ENCODE data around the gene TEX53. TPM values are rescaled to one million over a fixed set of nuclear protein-coding genes. Genes with fewer than 3 reads are reported as not detected.
A peak's percentile ranks its signal among the peaks of the same experiment; 100 is the strongest.

TEX53 gene
- polyA plus RNA-seq (ENCODE audit: insufficient read length), result not detected

- DNase-seq, result no peak
Measured at GRCh38 chr9:114657705-114658104, at the start of gene TEX53. Gene TEX53 (minus strand): TSS chr9:114657805. CDS start chr9:114657774, 31 bp downstream.

- no peak for DNase-seq
Measured at GRCh38 chr9:114706711-114707110, 49.1 kb upstream of the TEX53 start.

DNA sequence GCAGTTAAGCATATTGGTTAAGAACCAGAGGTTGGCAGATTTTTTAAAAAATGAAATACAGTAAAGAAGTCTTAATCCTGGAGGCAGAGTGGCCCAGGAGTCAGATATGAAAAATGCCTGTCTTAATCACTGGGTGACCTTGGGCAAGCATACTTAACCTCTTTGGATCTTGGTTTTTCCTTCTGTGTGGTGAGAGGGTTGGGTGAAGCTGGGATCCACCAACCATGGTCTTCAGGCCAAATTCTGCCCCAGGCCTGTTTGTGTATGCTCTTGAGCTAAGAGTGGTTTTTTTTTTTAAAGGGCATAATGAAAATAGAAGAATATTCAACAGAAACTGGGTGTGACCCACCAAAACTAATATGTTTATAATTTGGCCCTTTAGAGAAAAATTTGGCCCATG, 44.4 kb upstream of the TEX53 start:
- no peak for DNase-seq

DNA sequence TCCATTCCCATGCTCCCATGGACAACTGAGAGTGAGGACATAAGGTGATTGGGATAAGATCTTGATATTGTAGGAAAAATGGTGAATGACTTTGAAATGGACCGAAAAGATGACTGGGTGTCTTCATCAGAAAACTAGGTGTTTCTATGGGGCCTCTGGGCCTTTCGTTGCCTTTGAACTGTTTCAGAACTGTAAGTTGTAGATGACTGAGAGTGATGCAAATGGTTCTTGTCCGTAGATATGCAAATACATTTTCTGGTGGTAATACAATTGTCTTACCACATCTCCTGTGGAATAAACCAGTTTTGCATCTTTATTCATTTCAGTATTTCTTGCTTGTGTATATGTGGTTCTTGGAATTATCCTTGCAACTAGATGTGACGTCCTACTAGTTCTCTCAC, 40.3 kb upstream of the TEX53 start:
- DNase-seq, result no peak

GRCh38 chr9:114696814-114697544, 39.4 kb upstream of the TEX53 start:
- no peak for DNase-seq

DNA sequence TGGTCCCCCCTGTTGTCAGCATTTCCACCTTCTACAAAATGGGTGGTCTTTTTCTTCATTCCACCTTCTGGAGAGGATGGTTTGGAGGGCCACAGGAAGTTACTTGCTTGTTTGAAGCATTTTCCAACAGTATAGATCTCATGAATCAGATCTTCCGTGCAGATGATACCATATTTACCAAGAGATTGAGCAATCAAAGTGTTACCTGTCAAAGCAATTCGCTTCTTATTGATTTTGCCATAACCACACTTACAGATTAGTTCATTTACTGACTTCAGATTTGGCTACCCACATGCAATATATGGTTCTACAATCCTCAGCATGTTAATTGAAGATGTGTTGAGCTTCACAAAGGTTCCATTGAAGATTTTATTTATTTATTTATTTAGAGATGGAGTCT, 38.3 kb upstream of the TEX53 start:
- no peak for DNase-seq

- DNase-seq, result no peak
Measured at GRCh38 chr9:114694719-114695269, 37.2 kb upstream of the TEX53 start.

GRCh38 chr9:114694146-114694545, 36.5 kb upstream of the TEX53 start:
- no peak for DNase-seq

DNA sequence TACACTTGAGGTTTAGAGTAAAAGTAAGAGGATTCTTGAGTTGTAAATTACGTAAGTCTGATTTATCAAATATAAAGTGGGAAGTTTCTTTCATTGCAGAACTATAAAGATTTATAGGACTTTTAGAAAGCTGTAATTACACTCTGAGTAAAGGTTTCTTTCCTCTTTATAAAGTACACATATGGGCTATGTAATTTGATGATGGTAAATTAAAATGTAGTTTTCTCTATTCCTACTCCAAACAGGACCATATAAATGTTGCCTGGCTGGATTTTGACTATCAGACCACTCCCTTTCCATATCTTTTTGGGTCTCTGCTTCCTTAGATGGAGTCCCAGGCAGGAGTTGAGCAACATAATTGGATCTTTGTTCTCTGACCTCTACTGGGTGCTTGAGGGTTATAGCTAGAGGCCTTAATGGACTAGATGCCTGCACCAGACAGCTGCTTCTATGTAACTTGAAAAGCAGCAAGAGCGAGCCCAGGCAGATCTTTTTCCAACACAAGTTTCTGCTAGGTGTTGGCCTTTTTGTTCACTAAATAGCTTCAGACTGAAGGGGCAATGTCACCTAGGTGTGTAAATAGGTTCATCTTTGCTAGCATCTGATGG, 35.7 kb upstream of the TEX53 start:
- no peak for DNase-seq

GRCh38 chr9:114691956-114692295, 34.3 kb upstream of the TEX53 start:
- no peak for DNase-seq

GRCh38 chr9:114691046-114691955, 33.7 kb upstream of the TEX53 start:
- DNase-seq, result no peak

DNA sequence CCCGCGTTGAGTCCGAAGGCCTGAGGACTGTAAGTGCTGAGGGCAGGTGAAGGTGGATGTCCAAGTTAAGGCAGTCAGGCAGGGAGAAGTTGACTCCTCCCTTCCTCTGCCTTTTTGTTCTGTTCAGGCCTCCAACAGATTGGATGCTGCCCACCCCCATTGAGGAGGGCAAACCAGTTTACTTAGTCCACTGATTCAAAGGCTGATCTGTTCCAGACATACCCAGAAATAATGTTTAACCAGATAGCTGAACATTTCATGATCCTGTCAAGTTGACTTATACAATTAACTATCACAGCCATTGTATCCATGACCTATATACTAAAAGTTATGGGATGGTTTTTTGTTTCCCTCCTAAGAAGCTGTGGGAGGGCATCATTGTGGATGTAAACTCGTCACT, 32.7 kb upstream of the TEX53 start:
- no peak for DNase-seq

GRCh38 chr9:114689813-114690212, 32.2 kb upstream of the TEX53 start:
- no peak for DNase-seq

DNA sequence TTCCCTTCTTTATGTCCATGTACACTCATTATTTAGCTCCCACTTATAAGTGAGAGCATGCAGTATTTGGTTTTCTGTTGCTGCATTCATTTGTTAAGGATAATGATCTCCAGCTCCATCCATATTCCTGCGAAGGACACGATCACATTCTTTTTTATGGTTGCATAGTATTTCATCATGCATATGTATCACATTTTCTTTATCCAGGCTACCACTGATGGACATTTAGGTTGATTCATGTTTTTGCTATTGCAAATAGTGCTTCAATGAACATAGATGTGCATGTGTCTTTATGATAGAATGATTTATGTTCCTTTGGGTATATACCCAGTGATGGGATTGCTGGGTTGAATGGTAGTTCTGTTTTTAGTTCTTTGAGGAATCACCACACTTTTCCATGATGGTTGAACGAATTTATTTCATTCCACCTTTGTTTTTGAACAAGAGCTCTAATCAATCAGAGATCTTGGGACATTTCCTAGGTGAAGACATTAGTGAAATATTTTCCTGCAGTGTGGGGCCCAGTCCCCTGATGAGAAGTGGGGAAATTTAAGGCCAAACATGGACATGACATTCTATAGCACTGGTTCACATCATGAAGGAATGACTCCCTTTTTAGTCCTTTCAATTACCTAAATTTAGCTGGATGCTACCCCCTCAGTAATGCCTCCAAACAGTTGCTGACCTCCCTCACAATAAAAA, 31.5 kb upstream of the TEX53 start:
- no peak for DNase-seq

GRCh38 chr9:114688379-114688778, 30.8 kb upstream of the TEX53 start:
- no peak for DNase-seq

GRCh38 chr9:114687034-114687433, 29.4 kb upstream of the TEX53 start:
- DNase-seq, result no peak

- no peak for DNase-seq
Measured at GRCh38 chr9:114685951-114686350, 28.3 kb upstream of the TEX53 start.

DNA sequence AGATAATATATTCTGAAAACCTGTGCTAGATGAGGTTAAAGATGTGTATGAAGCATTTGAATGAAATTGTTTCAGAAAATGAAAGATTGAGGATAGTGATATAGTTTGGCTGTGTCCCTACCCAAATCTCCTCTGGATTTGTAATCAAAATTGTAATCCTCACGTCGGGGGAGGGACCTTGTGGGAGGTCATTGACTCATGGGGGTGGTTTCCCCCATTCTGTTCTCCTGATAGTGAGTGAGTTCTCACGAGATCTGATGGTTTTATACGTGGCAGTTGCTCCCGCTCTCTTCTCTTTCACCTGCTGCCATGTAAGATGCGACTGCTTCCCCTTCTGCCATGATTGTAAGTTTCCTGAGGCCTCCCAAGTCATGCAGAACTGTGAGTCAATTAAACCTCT, 26.4 kb upstream of the TEX53 start:
- no peak for DNase-seq

GRCh38 chr9:114682846-114683245, 25.2 kb upstream of the TEX53 start:
- DNase-seq, result no peak

- DNase-seq, result peak; percentile 36
Measured at GRCh38 chr9:114681594-114682332, 24.2 kb upstream of the TEX53 start, which contains the start of gene TEX48. Gene TEX48 (minus strand): TSS chr9:114682192. CDS start chr9:114671723, 10,469 bp downstream.

DNA sequence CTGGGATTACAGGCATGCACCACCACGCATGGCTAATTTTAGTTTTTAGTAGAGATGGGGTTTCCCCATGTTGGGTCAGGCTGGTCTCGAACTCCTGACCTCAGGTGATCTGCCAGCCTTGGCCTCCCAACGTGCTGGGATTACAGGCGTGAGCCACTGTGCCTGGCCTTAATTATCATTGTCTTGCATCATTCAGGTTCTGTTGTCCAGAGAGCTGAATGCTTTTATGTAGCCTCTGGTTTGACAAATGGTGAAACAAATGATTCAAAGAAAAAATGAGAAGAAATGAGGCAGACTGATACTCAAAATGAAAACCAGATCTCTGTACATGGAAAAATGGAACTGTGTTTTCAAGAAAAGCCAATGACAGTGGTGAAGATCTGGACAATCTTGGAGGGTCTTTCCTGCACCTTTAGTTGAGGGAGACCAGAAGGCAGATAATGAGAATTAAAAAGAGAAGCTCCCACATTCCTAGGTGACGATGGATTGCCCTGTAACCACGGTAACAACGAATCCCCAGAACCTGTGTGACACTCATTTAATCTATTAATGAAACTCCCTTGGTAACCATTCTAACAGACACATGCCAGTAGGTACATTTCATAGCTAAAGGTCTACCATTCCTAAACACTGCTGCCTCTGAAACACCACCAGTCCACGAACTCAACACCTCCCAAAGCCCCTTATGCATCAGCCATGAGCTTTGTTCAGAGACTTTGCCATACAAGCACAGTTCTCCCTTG, 22.8 kb upstream of the TEX53 start:
- no peak for DNase-seq

All from hindlimb muscle (tissue), 1 donor.